BE2C (cell line): ENCODE data around the gene IPO13.

Source experiments
- DNase-seq: peaks from one replicate; pipeline ENCODE4 v3.0.0-alpha.2; 2020
- H3K27me3 ChIP-seq: fragments of 250-450 bp; sonication (Bioruptor Pico); 2 replicates; pipeline ENCODE4 v1.5.1; 2020; ENCODE audit warnings: mild to moderate bottlenecking
- H3K36me3 ChIP-seq: fragments of 250-450 bp; sonication (Bioruptor Pico); 2 replicates; pipeline ENCODE4 v1.5.1; 2020; ENCODE audit warnings: mild to moderate bottlenecking
- H3K4me1 ChIP-seq: fragments of 250-450 bp; sonication (Bioruptor Pico); 2 replicates; pipeline ENCODE4 v1.5.1; 2020
- H3K4me3 ChIP-seq: 2 replicates; pipeline ENCODE4 v1.5.1; 2011; ENCODE audit warnings: low read depth, low read length
- H3K9me3 ChIP-seq: fragments of 250-450 bp; sonication (Bioruptor Pico); 2 replicates; pipeline ENCODE4 v1.5.1; 2020
- TF ChIP-seq, protein P1 (sequence below): IDR thresholded peaks from 2 replicates; pipeline ENCODE4 v1.5.1; 2012; ENCODE audit warnings: mild to moderate bottlenecking, low read depth, low read length

IPO13 gene

DNA sequence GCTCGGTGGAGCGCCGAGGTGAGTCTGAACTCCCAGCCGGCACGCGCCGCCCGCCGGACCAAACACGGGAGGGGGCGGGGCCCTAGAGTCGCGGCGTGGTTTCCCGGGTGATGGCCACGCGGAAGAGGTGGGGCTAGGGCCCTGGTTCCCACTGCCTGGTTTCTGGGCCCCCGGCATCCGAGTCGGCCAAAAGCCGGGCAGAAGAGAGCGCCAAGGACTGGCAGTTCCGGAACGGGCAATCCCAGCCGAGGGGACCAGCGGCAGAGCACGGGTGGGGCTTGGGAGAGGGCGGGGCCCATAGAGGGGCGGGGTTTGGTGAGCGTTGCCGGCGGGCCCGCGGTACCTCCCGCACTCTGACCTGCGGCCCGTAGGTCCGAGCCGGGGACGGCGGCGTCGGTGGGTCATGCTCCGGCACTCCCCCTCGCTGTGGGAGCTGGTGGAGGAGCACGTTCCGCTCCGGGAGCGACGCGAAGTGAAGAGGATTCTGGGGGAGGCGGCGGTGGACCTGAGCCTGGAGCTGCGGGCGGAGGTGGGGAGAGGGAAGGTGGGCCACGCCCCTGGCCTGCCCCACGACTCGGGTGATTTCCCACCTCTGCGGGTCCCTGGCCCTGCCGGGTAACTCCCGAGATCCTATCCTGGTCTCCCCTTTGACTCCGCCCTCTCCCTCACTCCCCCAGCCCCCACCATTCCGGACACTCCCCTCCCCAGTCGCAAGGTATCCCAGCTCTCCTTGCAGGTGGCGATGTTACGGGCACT lies 44.9 kb downstream of the IPO13 start, which contains the start of gene CCDC24:
TSS of gene CCDC24 (plus strand) at position 124 of the 756 bp plus-strand sequence. CDS start at position 404, 280 bp downstream.
- Histone ChIP-seq H3K36me3 (no peaks in the 10 kb centered on the region), H3K27me3 (no peaks in the 10 kb centered on the region), H3K4me1 (peaks cover 13% of the 10 kb centered on the region), H3K4me3 (peak within 1 kb of the TSS; percentile 57), H3K9me3 (no peaks in the 10 kb centered on the region)
- TF ChIP-seq, protein P1, sequence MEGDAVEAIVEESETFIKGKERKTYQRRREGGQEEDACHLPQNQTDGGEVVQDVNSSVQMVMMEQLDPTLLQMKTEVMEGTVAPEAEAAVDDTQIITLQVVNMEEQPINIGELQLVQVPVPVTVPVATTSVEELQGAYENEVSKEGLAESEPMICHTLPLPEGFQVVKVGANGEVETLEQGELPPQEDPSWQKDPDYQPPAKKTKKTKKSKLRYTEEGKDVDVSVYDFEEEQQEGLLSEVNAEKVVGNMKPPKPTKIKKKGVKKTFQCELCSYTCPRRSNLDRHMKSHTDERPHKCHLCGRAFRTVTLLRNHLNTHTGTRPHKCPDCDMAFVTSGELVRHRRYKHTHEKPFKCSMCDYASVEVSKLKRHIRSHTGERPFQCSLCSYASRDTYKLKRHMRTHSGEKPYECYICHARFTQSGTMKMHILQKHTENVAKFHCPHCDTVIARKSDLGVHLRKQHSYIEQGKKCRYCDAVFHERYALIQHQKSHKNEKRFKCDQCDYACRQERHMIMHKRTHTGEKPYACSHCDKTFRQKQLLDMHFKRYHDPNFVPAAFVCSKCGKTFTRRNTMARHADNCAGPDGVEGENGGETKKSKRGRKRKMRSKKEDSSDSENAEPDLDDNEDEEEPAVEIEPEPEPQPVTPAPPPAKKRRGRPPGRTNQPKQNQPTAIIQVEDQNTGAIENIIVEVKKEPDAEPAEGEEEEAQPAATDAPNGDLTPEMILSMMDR, result no peak
- peak; percentile 69 for DNase-seq

DNA sequence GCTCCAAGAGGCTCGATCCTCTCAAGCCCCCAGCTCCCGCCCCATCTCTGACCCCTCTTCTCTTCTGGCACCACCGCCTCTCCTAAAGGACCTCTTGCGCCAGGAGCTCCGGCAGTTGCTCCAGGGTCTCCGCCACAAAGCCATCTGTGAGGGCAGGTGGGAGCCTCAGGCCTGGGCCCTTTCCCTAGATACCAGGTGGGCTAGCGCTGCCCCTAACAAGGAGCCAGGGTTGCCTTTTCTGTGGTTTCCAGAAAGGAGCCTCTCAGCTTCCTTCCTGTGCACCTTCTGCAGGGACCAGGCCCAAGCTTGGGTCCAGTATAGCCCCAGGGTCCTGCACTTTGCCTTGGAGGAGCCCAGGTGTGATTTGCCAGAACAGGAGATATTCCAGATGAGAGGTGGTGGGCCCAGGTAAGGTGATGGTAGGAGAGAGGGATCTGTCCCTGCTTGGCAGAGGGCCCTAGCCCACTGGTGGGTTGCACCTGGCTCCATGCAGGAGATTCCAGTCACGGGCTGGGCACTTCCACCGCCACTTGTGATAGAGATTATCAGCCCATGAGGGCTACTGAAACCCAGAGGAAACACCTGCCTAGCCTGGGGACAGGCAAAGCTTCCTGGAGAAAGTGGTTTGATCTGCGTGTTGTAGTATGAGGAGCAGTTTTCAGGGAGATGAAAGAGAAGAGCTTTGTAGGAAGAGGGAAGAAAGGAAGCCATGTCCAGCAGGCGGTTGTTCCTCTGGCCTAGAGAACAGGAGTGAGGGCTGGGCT lies 45.7 kb downstream of the IPO13 start:
- H3K9me3 ChIP-seq, result no peaks in the 10 kb centered on the region
- H3K36me3 ChIP-seq, result no peaks in the 10 kb centered on the region
- no peak overlapping the region for H3K4me3 ChIP-seq
- TF ChIP-seq, protein P1, result no peak
- no peaks in the 10 kb centered on the region for H3K27me3 ChIP-seq
- peaks cover 19% of the 10 kb centered on the region for H3K4me1 ChIP-seq
- DNase-seq, result no peak

DNA sequence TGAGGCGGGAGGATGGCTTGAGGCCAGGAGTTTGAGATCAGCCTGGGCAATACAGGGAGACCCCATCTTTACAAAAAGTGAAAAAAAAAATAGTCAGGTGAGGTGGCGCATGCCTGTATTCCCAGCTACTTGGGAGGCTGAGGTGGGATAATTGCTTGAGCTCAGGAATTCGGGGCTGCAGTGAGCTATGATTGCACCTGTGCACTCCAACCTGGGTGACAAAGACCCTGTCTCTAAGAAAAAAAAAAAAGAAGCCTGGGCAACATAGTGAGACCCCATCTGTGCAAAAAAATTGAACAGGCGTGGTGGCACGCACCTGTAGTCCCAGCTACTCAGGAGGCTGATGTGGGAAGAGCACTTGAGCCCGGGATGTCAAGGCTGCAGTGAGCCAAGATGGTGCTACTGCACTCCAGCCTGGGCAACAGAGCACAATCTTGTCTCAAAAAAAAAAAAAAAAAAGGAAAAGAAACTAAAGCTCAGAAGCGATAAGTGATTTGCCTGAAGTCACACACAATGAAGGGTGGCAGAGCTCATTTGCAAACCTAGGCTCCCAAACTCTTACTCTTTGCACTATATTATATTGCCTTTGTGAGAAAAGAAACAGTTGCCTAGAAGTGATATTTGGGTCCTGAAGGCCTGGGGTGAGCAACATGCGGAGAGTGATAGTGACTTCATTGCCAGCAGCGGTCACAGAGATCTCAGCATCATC lies 46.6 kb downstream of the IPO13 start:
- no peaks in the 10 kb centered on the region for H3K36me3 ChIP-seq
- TF ChIP-seq, protein P1, result no peak
- H3K27me3 ChIP-seq, result no peaks in the 10 kb centered on the region
- H3K9me3 ChIP-seq, result no peaks in the 10 kb centered on the region
- no peak for DNase-seq
- peaks cover 19% of the 10 kb centered on the region for H3K4me1 ChIP-seq
- no peak overlapping the region for H3K4me3 ChIP-seq

DNA sequence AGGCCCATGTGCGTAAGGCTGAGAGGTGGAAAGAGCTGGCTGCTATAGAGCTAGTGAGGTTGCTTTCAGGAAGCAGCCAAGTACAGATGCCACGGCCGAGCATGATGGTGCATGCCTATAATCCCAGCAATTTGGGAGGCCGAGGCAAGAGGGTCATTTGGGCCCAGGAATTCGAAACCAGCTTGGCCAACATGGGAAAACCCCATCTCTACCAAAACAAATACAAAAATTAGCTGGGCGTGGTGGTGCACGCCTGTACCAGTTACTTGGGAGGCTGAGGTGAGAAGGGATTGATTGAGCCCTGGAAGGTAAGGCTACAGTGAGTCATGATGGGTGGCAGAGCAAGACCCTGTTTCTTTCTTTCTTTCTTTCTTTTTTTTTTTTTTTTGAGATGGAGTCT lies 47.3 kb downstream of the IPO13 start:
- H3K4me1 ChIP-seq, result peaks cover 19% of the 10 kb centered on the region
- no peak for DNase-seq

DNA sequence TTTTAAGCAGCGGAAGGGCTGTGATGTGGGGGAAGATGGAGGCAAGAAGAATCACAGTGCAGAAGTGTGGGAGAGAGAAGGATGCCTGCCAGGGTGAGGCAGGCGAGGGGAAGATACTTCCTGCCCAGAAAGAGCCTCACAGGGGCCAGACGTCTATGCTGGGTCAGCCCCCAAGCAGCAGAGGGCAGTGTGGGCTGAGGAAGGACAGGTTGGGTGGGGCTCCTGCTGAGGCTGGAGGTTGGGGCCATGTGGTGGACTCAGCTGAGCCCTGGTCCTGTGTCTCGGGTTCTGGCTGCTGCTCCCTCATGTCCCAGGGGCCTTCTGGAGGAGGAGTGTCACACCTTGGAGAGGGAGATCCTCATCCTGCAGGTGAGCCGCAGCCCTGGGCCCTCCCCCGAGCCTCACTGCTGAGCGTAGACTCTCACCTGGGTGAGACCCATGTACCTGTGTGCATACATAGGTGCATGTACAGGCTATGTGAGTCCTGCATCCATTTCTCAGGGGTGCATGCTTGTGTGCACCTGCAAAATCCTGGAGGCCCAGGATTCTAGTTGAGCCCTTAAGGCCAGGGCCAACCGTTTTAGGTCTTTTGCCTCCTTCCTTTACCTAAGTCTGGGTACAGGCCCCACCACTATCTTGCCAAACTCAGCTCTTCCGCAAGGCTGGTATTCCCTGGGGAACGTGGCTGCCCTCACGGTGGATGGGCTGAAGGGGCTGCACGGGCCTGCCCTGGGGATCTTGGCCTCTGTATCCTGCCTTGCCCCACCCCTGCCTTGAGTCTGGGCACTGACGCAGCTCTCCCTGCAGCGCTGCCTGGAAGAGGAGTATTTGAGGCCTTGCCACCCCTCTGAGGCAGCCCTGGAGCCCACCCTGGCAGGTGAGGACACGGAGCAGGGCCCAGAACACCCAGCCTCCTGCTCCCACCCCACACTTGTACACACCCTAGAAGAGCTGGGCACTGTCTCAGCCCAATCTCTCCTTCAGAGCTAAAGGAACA lies 48.3 kb downstream of the IPO13 start:
- Histone ChIP-seq H3K27me3 (no peaks in the 10 kb centered on the region), H3K4me3 (no peak overlapping the region), H3K9me3 (no peaks in the 10 kb centered on the region), H3K36me3 (no peaks in the 10 kb centered on the region), H3K4me1 (peaks cover 19% of the 10 kb centered on the region)
- TF ChIP-seq, protein P1, result peak; percentile 49
- peak; percentile 61 for DNase-seq

More for the DNA sequence above, 47.3 kb downstream of the IPO13 start:
- Histone ChIP-seq H3K36me3 (no peaks in the 10 kb centered on the region), H3K9me3 (no peaks in the 10 kb centered on the region), H3K27me3 (no peaks in the 10 kb centered on the region), H3K4me3 (no peak overlapping the region)
- TF ChIP-seq, protein P1, result no peak
